CD14-positive monocyte (primary cell): ENCODE results near the gene TFF1. TPM values are rescaled to one million over a fixed set of nuclear protein-coding genes. Genes with fewer than 3 reads are reported as not detected.

Source experiments
- DNase-seq, 3 donors: peaks; one replicate each; pipeline ENCODE4 v3.0.0-alpha.2; 2011 to 2022
- H2AFZ ChIP-seq: 2 replicates; pipeline ENCODE4 v1.6.0; 2012; ENCODE audit warnings: mild to moderate bottlenecking, low read depth, low read length, inconsistent platforms; ENCODE audit not compliant: insufficient read depth, poor library complexity, severe bottlenecking
- H3K27ac ChIP-seq, 2 donors: 1 replicate in 1 of 2; 2 replicates in 1 of 2; pipeline ENCODE4 v1.5.1; 2012 to 2013; ENCODE audit warnings: low read length in 2 of 2, control low read depth in 1 of 2, inconsistent platforms in 1 of 2, low read depth in 1 of 2, mild to moderate bottlenecking in 1 of 2
- H3K27me3 ChIP-seq, 2 donors: one replicate each; pipeline versions ENCODE4 v1.6.0 to v1.6.1; 2011 to 2013; ENCODE audit warnings: low read length in 2 of 2; ENCODE audit not compliant: control insufficient read depth in 2 of 2, insufficient read depth in 2 of 2
- H3K36me3 ChIP-seq, 2 donors: replicated peaks in 1 of 2; 1 replicate in 1 of 2; 2 replicates in 1 of 2; pipeline versions ENCODE4 v1.5.1 to v1.6.1; 2012 to 2013; ENCODE audit warnings: low read length in 2 of 2, control low read depth in 1 of 2, inconsistent platforms in 1 of 2, mild to moderate bottlenecking in 1 of 2; ENCODE audit not compliant: insufficient read depth in 2 of 2, control insufficient read depth in 1 of 2
- H3K4me1 ChIP-seq, 2 donors: 1 replicate in 1 of 2; 2 replicates in 1 of 2; pipeline versions ENCODE4 v1.5.1 to v1.6.1; 2012 to 2013; ENCODE audit warnings: low read length in 2 of 2, control low read depth in 1 of 2, inconsistent platforms in 1 of 2, mild to moderate bottlenecking in 1 of 2, moderate library complexity in 1 of 2; ENCODE audit not compliant: insufficient read depth in 2 of 2, control insufficient read depth in 1 of 2
- H3K4me2 ChIP-seq: replicated peaks from 2 replicates; pipeline ENCODE3; 2012; ENCODE audit warnings: low read length, moderate library complexity, mild to moderate bottlenecking; ENCODE audit not compliant: poor library complexity, severe bottlenecking; ENCODE audit errors: extremely low read depth
- H3K4me3 ChIP-seq, 3 experiments: fragments of 200-600 bp in 1 of 3; sonication (generic) in 1 of 3; replicated peaks in 1 of 3; 1 replicate in 2 of 3; 2 replicates in 1 of 3; pipeline ENCODE4 v1.5.1; 2011 to 2013; ENCODE audit warnings: low read length in 3 of 3, mild to moderate bottlenecking in 3 of 3, control low read depth in 2 of 3, low read depth in 2 of 3, inconsistent platforms in 1 of 3, moderate library complexity in 1 of 3
- H3K79me2 ChIP-seq: 2 replicates; pipeline ENCODE4 v1.6.0; 2012; ENCODE audit warnings: mild to moderate bottlenecking, control low read depth, inconsistent platforms, low read length, moderate library complexity; ENCODE audit not compliant: insufficient read depth
- H3K9ac ChIP-seq: 2 replicates; pipeline ENCODE4 v1.6.0; 2017; ENCODE audit warnings: low read length, mild to moderate bottlenecking; ENCODE audit not compliant: insufficient read depth, poor library complexity, severe bottlenecking
- H3K9me3 ChIP-seq, 2 donors: replicated peaks in 1 of 2; 1 replicate in 1 of 2; 2 replicates in 1 of 2; pipeline versions ENCODE4 v1.5.1 to v1.6.1; 2012 to 2013; ENCODE audit warnings: low read length in 2 of 2, control low read depth in 1 of 2; ENCODE audit not compliant: control insufficient read depth in 1 of 2, insufficient read depth in 1 of 2
- H4K20me1 ChIP-seq: 2 replicates; pipeline ENCODE4 v1.6.0; 2012; ENCODE audit warnings: mild to moderate bottlenecking, low read length, control low read depth, moderate library complexity; ENCODE audit not compliant: insufficient read depth
- H3K27ac Mint-ChIP-seq, 7 donors: one replicate each; pipeline ENCODE4 v1.8.0; 2020; ENCODE audit warnings: mild to moderate bottlenecking in 7 of 7, mixed read lengths in 7 of 7, moderate library complexity in 6 of 7, inconsistent platforms in 2 of 7
- H3K27me3 Mint-ChIP-seq, 3 donors: one replicate each; pipeline ENCODE4 v1.8.0; 2021 to 2022; ENCODE audit warnings: low read depth in 3 of 3, mild to moderate bottlenecking in 3 of 3, mixed read lengths in 3 of 3, moderate library complexity in 3 of 3, inconsistent platforms in 1 of 3
- H3K36me3 Mint-ChIP-seq, 2 donors: one replicate each; pipeline ENCODE4 v1.8.0; 2020; ENCODE audit warnings: mixed read lengths in 2 of 2, inconsistent platforms in 1 of 2, mild to moderate bottlenecking in 1 of 2
- H3K4me1 Mint-ChIP-seq: one replicate; pipeline ENCODE4 v1.8.0; 2020; ENCODE audit warnings: mild to moderate bottlenecking, mixed read lengths
- H3K4me3 Mint-ChIP-seq, 2 donors: one replicate each; pipeline ENCODE4 v1.8.0; 2020; ENCODE audit warnings: mild to moderate bottlenecking in 2 of 2, mixed read lengths in 2 of 2, moderate library complexity in 1 of 2
- H3K9me3 Mint-ChIP-seq, 7 donors: one replicate each; pipeline ENCODE4 v1.8.0; 2020 to 2022; ENCODE audit warnings: mixed read lengths in 7 of 7, mild to moderate bottlenecking in 6 of 7, moderate library complexity in 6 of 7, inconsistent platforms in 2 of 7
- CTCF ChIP-seq: fragments of 200-600 bp; IDR thresholded peaks from one replicate; pipeline ENCODE4 v1.8.0; 2022; ENCODE audit warnings: antibody characterized with exemption, mild to moderate bottlenecking
- WGBS: methylation state at CpG from one replicate; pipeline ENCODE4 v1.1.5; 2013; ENCODE audit warnings: missing lambda C conversion rate; ENCODE audit not compliant: insufficient coverage; 5-methylcytosine and 5-hydroxymethylcytosine counted together
- intact Hi-C, 2 donors: fragments of 100-400 bp; cut with micrococcal nuclease; formaldehyde crosslinking; loops; one replicate each; pipeline versions ENCODE4 v1.15.0 to v1.15.1; 2023
- polyA plus RNA-seq, 3 donors: library from polyadenylated mRNA; depleted of rRNA in 1 of 3; unstranded in 2 of 3; stranded (reverse) in 1 of 3; fragments of 300-500 nt in 2 of 3; fragments of >200 nt in 1 of 3; fragmentation: Illumina TruSeq in 2 of 3; gene quantifications; 1 replicate in 2 of 3; 2 replicates in 1 of 3; pipeline ENCODE4 v1.2.3, GENCODE V29; 2012 to 2021

Gene TFF1
- polyA plus RNA-seq, 3 donors: not detected

- TF ChIP-seq CTCF: no peak
- H2AFZ ChIP-seq: no peak overlapping the region
- peaks cover under 1 to 3% of the 10 kb centered on the region in 2 donors for H3K4me1 ChIP-seq
- intact Hi-C loops: no loop called here
- Mint-ChIP-seq H3K4me1 (peaks cover 12% of the 10 kb centered on the region), H3K27me3 (peaks cover 1 to 6% (median 4%) of the 10 kb centered on the region in 3 donors), H3K27ac (no peak overlapping the region), H3K36me3 (no peaks in the 10 kb centered on the region), H3K4me3 (no peak overlapping the region), H3K9me3 (peaks cover 0 to 8% (median 4%) of the 10 kb centered on the region in 7 donors)
- H3K4me2 ChIP-seq: no peak overlapping the region
- no peak overlapping the region for H3K4me3 ChIP-seq
- peaks cover 0 to 2% of the 10 kb centered on the region in 2 donors for H3K9me3 ChIP-seq
- H3K27me3 ChIP-seq: peaks cover 0 to 5% of the 10 kb centered on the region in 2 donors
- whole genome bisulfite sequencing: 78% methylated on average over 3 of the region's 5 CpGs
- no peaks in the 10 kb centered on the region for H3K79me2 ChIP-seq
- DNase-seq: no peak
- no peak overlapping the region for H3K9ac ChIP-seq
- no peaks in the 10 kb centered on the region for H3K36me3 ChIP-seq
- no peak overlapping the region for H3K27ac ChIP-seq
- no peaks in the 10 kb centered on the region for H4K20me1 ChIP-seq
These were observed 33.6 kb downstream of the TFF1 start for GRCh38 chr21:42332557-42333317.

GRCh38 chr21:42331660-42332059, 34.7 kb downstream of the TFF1 start:
- Mint-ChIP-seq H3K9me3 (peaks cover 0 to 6% (median 4%) of the 10 kb centered on the region in 7 donors), H3K27ac (no peak overlapping the region), H3K36me3 (no peaks in the 10 kb centered on the region), H3K4me1 (peaks cover 8% of the 10 kb centered on the region), H3K4me3 (no peak overlapping the region), H3K27me3 (peaks cover 0 to 4% (median 3%) of the 10 kb centered on the region in 3 donors)
- Histone ChIP-seq H4K20me1 (no peaks in the 10 kb centered on the region), H3K36me3 (no peaks in the 10 kb centered on the region), H3K4me1 (no peaks in the 10 kb centered on the region), H3K79me2 (no peaks in the 10 kb centered on the region), H3K4me2 (no peak overlapping the region), H3K9ac (no peak overlapping the region), H3K9me3 (peaks cover 0 to 2% of the 10 kb centered on the region in 2 donors), H3K27me3 (peaks cover 0 to 5% of the 10 kb centered on the region in 2 donors), H3K4me3 (no peak overlapping the region), H2AFZ (no peak overlapping the region), H3K27ac (no peak overlapping the region)
- TF ChIP-seq CTCF: no peak
- intact Hi-C loops: no loop called here
- no peak for DNase-seq
